Esophagus (tissue), 2 donors: ENCODE results near the gene NFIA. TPM values are rescaled to one million over a fixed set of nuclear protein-coding genes. Genes with fewer than 3 reads are reported as not detected.

Experiments
- H3K27ac ChIP-seq, 2 donors: one replicate each; pipeline ENCODE4 v1.5.1; 2013; ENCODE audit warnings: low read depth in 2 of 2, mild to moderate bottlenecking in 2 of 2, inconsistent platforms in 1 of 2, low read length in 1 of 2, moderate library complexity in 1 of 2
- H3K27me3 ChIP-seq, 2 donors: one replicate each; pipeline ENCODE4 v1.6.1; 2013; ENCODE audit warnings: low read length in 2 of 2, control low read depth in 1 of 2, mild to moderate bottlenecking in 1 of 2; ENCODE audit not compliant: insufficient read depth in 2 of 2, control insufficient read depth in 1 of 2
- H3K36me3 ChIP-seq, 2 donors: one replicate each; pipeline ENCODE4 v1.6.1; 2013; ENCODE audit warnings: low read length in 1 of 2; ENCODE audit not compliant: control insufficient read depth in 2 of 2, insufficient read depth in 2 of 2
- H3K4me1 ChIP-seq, 2 donors: one replicate each; pipeline ENCODE4 v1.6.1; 2013; ENCODE audit warnings: low read length in 1 of 2; ENCODE audit not compliant: control insufficient read depth in 2 of 2, insufficient read depth in 2 of 2
- H3K4me3 ChIP-seq, 2 donors: one replicate each; pipeline ENCODE4 v1.5.1; 2013; ENCODE audit warnings: low read length in 2 of 2, mild to moderate bottlenecking in 2 of 2, low read depth in 1 of 2, moderate library complexity in 1 of 2
- H3K9me3 ChIP-seq, 2 donors: one replicate each; pipeline ENCODE4 v1.6.1; 2013; ENCODE audit warnings: mild to moderate bottlenecking in 2 of 2, low read depth in 1 of 2, low read length in 1 of 2, moderate library complexity in 1 of 2; ENCODE audit not compliant: control insufficient read depth in 2 of 2, insufficient read depth in 1 of 2
- WGBS, 2 donors: extraction: QIAGEN DNeasy Blood & Tissue Kit; methylation state at CpG; one replicate each; pipeline ENCODE4 v1.1.7; 2013; 5-methylcytosine and 5-hydroxymethylcytosine counted together
- polyA plus RNA-seq, 2 donors: library from polyadenylated mRNA; stranded (reverse); fragments of 200-250 nt; gene quantifications; one replicate each; pipeline ENCODE4 v1.2.3, GENCODE V29; 2013
- donor health status: healthy with polysubstance abuse.
- donor health status: Bipolar disorder and iron deficiency.

Gene NFIA
- polyA plus RNA-seq, 2 donors, result 9.0 to 11.0 TPM

DNA sequence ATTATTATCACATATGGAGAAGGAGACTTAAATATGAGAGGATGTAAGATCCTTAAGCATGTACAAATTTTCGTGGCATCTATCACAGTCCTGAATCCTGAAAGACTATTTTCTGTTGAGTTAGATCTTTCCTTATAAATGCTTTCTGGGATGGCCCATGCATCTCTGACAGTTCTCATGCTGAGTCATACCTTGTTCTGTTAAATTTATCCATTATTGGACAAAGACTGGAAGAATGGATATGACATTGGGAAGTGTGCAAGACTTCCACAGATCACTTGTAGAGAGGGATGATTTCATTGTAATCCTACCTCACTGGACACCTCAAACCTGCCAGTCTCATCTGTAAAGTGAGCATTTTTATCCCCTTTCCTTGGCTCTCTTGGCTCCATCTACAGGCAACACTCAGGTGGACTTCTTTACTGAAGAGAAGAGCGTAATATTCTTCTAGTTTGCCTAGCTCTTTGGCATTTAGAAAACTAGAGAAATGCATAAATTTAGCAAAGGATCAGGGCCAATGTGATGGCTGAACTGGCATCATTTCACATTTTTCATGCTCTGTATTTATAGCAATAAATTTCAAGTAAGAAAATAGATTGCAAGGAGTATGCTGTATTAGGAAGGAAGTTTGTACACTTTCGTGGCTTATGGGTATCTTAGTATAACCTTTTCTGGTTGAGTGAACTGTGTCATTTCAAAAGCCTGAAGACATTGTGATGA, 128.2 kb downstream of the NFIA start:
- H3K4me1 ChIP-seq, result no peaks in the 10 kb centered on the region
- no peak overlapping the region for H3K4me3 ChIP-seq
- H3K9me3 ChIP-seq, result no peaks in the 10 kb centered on the region
- WGBS, 2 donors, result 81 to 82% methylated on average over 3 of the region's 3 CpGs
- H3K27me3 ChIP-seq, result no peaks in the 10 kb centered on the region
- H3K27ac ChIP-seq, result no peak overlapping the region
- peaks cover 0 to 2% of the 10 kb centered on the region in 2 donors for H3K36me3 ChIP-seq

DNA sequence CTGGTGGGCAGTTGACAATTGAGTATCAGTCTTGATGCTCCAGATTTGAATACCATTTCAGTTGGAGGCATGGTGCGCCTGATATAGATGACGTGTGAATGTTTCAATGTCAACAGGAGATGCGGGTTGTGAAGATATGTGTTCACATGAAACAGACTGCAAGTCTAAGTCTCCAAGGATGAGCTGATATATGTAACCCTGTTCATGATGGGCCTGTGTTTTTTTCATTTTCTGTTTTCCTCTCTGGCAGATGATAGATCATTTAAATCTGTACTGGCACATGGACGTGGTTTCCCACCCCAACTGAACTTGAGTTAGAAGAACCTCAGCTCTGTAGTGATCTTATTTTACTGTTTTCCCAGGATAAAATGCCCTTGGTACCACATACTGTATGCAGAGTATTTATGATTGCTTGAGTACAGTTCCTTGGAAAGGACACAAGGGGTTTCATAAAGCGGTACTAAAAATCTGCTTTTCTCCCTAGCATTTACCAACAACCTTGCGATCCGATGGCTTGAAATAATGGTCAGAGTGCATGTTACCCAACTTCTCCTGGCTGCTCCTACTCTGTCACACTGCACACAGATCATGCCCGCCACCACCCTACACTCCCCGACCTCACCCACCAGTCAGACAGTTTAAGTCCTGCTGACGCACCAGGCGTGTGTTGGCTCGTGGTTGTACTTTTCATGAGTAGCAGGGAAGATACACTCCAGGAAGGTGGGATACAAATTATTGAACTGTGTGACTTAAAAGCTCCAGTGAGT, 131.1 kb downstream of the NFIA start:
- H3K36me3 ChIP-seq, result peaks cover 0 to 2% of the 10 kb centered on the region in 2 donors
- no peak overlapping the region for H3K27ac ChIP-seq
- 91 to 95% methylated on average over 12 of the region's 12 CpGs for WGBS, 2 donors
- H3K4me1 ChIP-seq, result no peaks in the 10 kb centered on the region
- H3K27me3 ChIP-seq, result no peaks in the 10 kb centered on the region
- no peaks in the 10 kb centered on the region for H3K9me3 ChIP-seq
- H3K4me3 ChIP-seq, result no peak overlapping the region

DNA sequence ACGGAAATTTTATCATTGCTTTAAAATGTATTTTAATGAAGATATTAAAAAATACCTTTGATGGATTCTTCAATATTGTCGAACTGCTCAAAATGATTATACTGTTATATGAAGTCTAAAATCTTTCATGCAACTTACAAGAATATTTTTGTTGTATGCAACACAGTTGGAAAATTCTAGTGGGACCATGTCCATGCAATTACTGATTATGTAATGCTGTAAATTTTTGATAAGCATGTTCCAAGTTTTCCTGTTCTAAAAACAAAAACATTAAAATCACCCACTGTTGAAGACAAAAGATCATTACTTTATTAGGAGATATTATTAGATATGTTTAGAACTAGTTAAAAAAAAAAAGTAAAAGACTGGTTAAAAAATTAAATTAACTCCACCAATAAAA, 132.8 kb downstream of the NFIA start:
- Histone ChIP-seq H3K27ac (no peak overlapping the region), H3K4me3 (no peak overlapping the region), H3K9me3 (no peaks in the 10 kb centered on the region), H3K36me3 (peaks cover 0 to 2% of the 10 kb centered on the region in 2 donors), H3K4me1 (no peaks in the 10 kb centered on the region), H3K27me3 (no peaks in the 10 kb centered on the region)
- 94 to 95% methylated on average over 2 of the region's 2 CpGs for WGBS, 2 donors

DNA sequence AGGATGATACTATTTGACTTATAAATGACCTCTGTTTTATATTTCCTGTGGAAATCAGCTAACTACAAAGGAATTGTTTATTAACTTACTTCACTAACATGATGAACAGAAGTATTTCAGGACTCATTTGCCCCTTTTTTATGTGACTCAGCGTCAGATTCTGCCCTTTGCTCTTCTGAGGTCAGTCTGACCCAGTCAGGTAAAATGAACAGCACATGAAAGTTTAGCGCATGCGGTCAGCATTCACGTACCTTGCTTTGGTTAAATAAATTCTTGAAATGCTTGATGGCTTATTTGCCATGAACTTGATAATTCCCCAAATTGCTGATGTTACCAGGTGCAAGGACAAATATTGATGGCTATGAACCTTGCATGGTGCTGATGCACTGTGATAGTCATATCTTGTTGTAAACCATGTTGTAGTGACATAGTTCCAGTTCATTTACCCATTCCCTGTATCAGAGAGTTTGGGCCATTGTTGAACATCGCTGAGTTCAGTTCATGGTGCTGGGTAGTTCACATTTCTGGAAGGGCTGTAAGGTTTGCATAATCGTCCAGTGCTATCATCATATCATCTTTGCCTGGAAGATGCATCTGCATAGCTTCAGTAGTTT, 133.4 kb downstream of the NFIA start:
- H3K27ac ChIP-seq, result no peak overlapping the region
- no peaks in the 10 kb centered on the region for H3K4me1 ChIP-seq
- peaks cover 0 to 2% of the 10 kb centered on the region in 2 donors for H3K36me3 ChIP-seq
- no peak overlapping the region for H3K4me3 ChIP-seq
- no peaks in the 10 kb centered on the region for H3K27me3 ChIP-seq
- H3K9me3 ChIP-seq, result no peaks in the 10 kb centered on the region
- WGBS, 2 donors, result 88 to 92% methylated on average over 6 of the region's 6 CpGs

DNA sequence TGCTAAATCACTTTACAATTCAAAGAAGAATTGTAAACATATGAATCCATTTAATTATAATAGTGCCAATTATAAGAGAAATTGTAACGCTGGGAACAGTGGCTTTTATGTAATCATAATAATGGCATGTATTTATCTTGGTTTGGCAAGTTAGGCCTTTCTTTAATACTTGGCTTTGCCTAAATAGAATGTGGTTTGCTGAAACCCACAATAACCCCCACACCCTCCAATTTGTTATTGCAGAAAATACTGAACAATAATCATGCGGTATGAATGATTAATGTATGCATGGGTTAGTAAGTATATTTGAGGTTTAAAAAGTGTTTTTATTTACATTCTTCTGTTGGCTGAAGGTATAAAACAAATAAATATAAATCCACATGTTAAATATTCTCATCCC, 138.2 kb downstream of the NFIA start:
- WGBS, 2 donors, result 39 to 57% methylated on average over 2 of the region's 2 CpGs
- Histone ChIP-seq H3K4me3 (no peak overlapping the region), H3K9me3 (no peaks in the 10 kb centered on the region), H3K36me3 (no peaks in the 10 kb centered on the region), H3K4me1 (no peaks in the 10 kb centered on the region), H3K27me3 (no peaks in the 10 kb centered on the region), H3K27ac (no peak overlapping the region)

DNA sequence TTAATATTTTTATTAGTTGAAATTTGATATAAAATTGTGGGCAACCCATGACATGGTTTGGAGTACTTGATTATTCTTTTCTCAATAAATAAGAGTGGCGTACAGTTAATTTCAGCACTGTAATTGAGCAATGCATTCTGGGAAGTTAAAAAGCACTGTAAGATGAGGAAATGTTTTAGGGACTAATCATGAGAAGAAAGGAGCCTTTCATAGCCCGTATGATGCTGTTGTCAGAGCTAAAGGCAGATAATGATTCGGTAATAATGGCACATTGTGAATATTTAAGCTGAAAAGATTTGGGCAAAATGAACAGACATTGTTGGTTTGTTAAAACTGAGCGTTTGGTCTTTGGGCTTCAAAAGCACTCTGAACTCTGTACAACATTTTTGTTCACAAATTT, 139.3 kb downstream of the NFIA start:
- H3K4me1 ChIP-seq, result no peaks in the 10 kb centered on the region
- H3K36me3 ChIP-seq, result no peaks in the 10 kb centered on the region
- H3K9me3 ChIP-seq, result no peaks in the 10 kb centered on the region
- 63 to 71% methylated on average over 4 of the region's 4 CpGs for WGBS, 2 donors
- no peak overlapping the region for H3K27ac ChIP-seq
- no peak overlapping the region for H3K4me3 ChIP-seq
- no peaks in the 10 kb centered on the region for H3K27me3 ChIP-seq

DNA sequence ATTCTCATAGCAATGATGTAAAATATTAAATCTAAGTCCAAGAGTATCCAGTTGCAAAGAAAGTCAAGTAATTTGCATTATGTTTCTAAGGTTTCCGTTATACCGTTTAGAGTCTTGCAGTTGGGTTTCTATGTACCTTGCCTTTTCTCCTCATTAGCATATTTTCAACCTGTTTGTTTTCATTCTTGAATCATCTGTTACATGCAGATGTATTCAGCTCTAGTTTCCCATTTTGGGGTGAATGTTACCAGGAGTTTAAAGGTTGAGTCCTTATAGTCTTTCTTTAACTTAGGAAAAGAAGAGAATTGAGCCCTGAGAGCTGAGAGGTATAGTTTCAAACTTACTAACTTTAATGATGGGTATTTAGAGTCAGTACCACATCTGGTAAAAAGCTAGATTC, 139.9 kb downstream of the NFIA start:
- no peak overlapping the region for H3K27ac ChIP-seq
- H3K4me1 ChIP-seq, result no peaks in the 10 kb centered on the region
- H3K9me3 ChIP-seq, result no peaks in the 10 kb centered on the region
- H3K27me3 ChIP-seq, result no peaks in the 10 kb centered on the region
- H3K4me3 ChIP-seq, result no peak overlapping the region
- WGBS, 2 donors, result 80 to 86% methylated on average over 2 of the region's 2 CpGs
- H3K36me3 ChIP-seq, result no peaks in the 10 kb centered on the region

DNA sequence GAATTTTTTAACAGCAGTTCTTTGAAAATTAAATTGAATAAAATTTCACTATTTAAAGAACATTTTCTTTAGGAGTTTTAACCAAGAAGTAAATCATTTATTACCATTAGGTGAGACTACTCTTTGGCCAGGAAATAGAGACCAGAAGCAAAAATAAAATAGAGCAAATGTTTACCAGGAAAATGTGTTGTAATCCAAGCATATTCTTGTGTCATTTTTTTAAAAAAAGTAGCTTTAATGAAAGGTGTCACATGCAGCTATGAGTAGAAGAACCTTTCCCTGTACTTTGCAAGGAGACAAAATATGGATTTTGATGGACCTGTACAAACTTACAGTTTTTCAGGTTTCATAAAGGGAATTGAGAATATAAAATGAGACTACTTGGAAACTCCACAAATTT, 140.8 kb downstream of the NFIA start:
- no peak overlapping the region for H3K27ac ChIP-seq
- H3K9me3 ChIP-seq, result no peaks in the 10 kb centered on the region
- no peak overlapping the region for H3K4me3 ChIP-seq
- no peaks in the 10 kb centered on the region for H3K36me3 ChIP-seq
- H3K4me1 ChIP-seq, result no peaks in the 10 kb centered on the region
- H3K27me3 ChIP-seq, result no peaks in the 10 kb centered on the region

DNA sequence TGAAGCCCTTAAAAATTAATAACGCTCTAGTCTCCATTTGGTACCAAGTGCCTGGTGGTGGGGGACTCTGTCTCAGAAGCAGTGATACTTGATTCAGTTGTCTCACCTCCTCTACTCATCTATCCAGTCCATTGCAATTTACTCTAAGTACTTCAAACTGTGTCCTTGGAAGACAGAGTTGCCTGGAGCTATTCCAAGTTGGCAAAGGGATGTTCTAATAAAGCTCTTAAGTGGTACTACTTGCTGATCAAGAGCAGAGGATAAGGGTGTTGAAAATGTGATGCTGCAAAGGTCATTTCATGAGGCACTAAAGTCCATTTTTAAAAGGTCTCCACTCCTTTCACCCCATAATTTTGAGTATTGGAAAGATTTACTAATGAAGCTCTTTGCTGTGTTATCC, 142.2 kb downstream of the NFIA start:
- Histone ChIP-seq H3K4me3 (no peak overlapping the region), H3K36me3 (no peaks in the 10 kb centered on the region), H3K27me3 (no peaks in the 10 kb centered on the region), H3K9me3 (no peaks in the 10 kb centered on the region), H3K27ac (no peak overlapping the region), H3K4me1 (no peaks in the 10 kb centered on the region)
- WGBS, 2 donors, result 79 to 83% methylated on average over 1 of the region's 1 CpG
